Inflammatory macrophage treated with lipopolysaccharide for 4 hours (primary cell): ENCODE measurements around the gene USP6NL.
A peak's percentile ranks its signal among the peaks of the same experiment; 100 is the strongest.

Source experiments
- DNase-seq: peaks from one replicate; pipeline ENCODE4 v3.0.0-alpha.2; 2020

USP6NL gene

DNA sequence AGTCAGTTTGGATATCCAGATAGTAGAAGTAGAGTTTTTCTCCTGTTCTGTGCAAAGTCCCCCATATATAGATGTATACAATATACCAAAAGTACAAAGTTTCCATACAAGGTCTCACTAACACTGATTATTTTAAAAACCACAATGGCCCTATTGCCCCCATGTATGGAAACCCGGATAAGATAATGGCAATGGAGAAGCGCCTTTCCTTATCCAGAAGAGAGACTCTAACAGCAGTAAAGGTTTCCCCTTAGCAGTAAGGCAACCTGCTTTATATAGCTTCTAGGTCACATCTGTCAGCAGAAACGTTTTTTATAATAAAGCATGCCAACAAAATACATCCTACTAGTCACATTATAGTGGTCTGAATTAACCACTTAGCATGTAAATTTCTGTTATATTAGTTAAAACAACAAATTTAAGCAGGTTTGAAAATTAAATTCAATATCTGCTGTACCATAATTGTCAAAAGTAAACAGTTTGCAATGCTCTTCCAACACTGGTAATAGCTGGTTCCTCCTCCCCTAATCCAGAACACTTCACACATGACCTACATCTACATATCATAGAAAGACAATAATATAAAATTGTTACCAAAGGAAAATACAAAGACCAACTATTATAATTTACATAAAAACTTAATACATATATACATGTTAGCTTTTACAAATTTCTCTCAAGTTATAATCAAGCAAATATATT, 22.4 kb downstream of the USP6NL start:
- no peak for DNase-seq

DNA sequence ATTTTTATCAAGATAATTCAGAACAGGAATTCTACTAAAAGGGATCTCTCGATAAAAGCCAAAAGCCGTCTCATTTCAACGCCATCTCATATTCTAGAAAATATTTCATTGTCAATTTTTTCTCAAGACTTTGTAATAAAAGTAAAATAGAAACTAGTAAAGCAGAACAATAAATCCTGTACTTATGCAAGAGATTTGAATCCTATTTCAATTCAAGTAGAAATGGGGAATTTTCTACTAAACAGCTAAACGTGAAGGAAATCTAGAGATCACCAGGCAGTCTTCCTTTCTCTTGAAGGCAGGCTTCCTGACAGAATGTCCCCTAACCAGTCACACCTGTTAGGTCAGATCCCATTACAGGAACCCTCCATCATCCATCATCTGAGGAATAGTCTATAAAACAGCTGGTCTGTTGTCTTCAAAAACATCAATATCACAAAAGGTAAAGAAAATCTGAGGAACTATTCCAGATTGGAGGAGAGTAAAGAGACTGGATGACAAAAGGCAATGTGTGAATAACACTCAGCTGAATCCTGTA, 23.7 kb downstream of the USP6NL start:
- peak; percentile 71 for DNase-seq

DNA sequence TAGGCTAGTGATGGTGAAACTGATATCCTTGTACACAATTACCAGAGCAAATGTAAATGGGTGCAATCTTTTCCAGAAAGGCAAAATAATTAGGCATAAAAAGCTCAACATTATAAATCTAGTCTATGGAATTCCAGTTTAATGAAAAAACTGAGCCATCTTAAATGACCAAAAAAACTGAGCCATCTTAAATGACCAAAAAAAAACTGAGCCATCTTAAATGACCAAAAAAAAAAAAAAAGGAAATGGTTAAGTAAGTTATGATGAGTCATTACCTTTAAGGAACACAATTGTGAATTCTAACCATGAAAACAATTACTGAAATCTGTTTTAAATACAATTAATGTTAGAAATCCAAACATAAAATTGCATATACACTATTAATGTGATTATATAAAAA, 25.3 kb downstream of the USP6NL start:
- peak; percentile 68 for DNase-seq

DNA sequence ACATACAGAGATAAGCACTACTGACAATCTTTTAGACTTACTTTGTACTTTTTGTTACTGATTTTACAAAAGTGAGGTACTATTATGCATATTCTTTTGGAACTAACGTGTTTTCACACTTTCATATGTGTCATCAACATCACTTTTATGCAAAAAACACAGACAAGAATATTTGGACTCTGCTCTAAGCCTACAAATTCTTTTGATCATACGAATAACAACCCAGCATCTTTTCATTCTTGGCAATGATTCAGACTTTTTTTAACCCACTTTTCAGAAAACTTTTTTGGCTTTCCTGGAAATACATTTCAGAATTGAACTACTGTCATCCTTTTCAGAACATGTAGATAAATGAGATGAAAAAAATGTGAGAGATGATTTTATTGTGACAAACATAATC, 30.2 kb downstream of the USP6NL start:
- DNase-seq, result no peak

DNA sequence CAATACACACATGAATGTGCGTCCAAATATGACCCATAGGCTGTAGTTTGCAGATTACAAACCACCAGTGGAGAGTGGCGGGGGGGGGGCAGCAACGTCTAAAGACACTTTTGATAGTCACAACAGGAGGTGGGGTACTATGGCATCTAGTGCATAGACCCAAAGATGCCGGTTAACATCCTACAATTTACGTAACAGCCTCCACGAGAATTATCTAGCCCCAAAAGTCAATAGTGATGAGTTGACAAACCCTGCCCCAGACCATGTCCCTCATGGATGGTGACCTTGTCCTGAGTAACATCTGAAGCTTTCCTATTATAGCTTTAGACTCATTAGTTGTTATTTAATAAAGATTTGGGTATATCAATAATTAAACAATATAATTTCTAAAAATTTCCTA, 31.6 kb downstream of the USP6NL start:
- DNase-seq, result no peak

DNA sequence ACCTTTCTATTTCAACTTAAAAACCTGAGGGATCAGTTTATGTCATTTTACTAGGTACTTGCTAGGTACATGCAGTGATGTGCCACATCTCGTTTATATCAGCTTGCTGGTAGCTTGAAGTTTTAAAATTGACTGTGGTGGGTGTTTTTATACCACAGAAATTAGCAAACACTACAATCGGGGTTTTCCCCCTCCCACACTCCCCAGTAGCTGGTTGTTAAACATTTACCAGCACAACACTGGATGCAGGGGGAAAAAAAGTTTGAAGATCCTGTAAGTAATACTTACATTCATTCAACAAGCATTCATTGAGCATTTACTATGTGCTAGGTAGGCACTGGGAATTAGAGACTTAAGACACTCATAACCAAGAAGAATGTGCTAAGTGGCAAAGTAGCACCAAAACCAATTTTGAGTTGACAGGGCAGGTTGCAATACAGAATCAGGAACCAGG, 32.6 kb downstream of the USP6NL start:
- peak; percentile 72 for DNase-seq

DNA sequence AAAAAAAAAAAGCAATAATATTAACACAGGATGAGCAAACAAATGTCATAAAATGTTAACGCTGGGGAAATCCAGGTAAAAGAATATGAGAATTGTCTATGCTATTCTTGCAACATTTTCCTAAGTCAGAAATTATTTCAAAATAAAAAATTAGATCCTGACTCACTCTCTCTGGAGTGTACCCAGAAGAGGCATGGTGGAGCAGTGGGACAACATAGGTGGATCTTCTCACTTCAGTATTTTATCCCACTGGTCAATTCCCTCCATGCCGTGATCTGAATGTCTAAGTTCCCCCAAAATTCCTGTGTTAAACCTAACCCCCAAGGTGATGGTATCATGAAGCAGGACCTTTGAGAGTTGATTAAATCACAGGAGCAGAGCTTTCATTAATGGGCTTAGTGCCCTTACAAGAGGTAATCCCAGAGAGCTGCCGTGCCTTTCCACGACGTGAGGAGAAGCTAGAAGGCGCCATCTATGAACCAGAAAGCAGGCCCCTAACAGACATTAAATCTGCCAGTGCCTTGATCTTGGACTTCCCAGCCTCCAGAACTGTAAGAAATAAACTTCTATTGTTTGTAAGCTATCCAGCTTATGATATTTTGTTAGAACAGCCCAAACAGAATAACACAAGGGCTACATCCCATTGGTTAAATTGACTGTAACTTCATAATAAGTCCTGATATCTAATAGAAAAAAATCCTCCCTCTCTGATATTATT, 35.2 kb downstream of the USP6NL start:
- DNase-seq, result peak; percentile 22

DNA sequence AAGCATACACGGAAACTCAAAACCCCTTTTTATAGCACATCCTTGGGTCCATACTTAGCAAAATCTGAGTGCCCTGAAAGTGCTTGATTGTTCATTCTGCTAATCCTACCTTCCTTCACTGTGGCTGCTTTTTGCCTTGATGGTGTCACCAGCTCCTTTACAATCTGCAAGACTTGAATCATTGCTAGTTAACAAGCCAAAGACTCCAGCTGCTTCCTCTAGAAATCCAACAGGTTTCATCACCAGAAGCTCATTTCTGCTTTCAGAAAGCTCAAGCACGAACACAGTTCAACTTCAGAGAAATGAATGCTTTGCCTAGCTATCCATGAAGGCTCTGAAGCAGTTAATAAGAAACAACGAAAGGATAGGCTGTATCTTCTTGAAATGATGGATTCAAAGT, 38.0 kb downstream of the USP6NL start:
- peak; percentile 90 for DNase-seq

DNA sequence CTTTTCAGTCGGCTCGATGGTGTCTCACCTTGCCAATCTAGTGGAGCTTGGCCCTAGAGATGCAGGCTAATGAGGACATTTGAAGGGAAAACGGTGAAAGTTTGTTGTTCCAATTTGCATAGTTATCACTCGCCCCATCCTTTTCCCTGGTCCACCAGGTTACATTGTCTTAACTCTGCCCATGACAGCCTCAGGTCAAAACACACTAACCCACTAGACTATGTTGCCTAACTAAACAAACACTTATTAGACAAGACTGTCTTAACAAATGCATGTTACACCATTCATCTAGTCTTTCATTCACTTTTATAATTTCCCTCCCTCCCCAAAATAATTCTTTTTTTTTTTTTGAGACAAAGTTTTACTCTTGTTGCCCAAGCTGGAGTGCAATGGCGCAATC, 40.7 kb downstream of the USP6NL start:
- DNase-seq, result no peak

DNA sequence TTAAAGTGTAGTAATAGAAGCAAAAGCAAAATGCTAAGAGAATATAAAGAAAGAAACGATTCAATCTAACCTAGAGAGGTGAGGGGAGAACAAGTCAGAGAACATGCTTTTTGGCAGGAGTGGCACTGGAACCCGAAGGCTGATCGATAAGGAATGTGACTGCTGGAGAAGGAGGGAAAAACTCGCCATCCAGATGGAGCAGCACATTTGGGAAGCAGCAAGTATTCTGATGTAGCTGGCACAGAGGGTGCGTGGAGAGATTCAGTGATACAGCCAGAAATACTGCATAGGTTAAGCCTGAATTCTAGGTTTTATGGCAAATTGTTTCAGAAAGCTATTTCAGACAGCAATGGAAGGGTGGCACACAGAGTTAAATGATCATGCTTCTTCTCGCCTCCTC, 42.0 kb downstream of the USP6NL start:
- DNase-seq, result no peak

DNA sequence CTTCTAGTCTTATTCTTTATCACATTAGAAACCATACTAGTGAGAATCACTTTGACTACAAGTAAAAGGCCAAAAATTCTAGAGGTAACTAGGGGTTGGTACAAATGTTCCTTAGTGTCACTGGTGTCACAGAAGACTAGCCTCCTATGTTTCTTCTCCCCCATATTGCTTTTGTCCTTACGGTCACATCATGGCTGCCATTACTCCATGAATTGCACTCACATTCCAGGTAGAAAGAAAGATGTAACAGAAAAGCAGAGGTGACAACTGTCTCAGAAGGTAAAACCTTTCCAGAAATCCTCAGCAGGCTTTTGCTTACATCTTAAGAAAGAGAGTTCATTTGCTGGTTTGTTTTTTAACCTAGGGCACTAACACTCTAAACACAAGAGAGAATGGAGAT, 42.9 kb downstream of the USP6NL start:
- no peak for DNase-seq

DNA sequence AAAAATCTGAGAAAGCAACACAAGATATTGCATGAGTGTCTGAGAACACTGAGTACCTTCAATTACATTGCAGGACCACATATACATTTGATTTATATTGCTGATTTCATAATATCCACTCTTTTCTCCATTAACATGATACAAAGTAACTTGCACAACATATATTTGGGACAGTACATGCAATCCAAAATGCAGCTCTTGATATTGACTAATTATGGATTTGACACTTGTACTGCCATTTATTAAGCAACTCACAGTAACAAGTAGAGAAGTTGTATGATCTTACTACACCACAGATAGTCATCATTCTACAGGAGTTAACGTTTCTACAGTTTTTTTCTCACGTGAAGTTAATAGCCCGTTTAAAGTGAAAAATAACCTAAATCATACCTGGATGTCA, 46.7 kb downstream of the USP6NL start:
- DNase-seq, result peak; percentile 66

DNA sequence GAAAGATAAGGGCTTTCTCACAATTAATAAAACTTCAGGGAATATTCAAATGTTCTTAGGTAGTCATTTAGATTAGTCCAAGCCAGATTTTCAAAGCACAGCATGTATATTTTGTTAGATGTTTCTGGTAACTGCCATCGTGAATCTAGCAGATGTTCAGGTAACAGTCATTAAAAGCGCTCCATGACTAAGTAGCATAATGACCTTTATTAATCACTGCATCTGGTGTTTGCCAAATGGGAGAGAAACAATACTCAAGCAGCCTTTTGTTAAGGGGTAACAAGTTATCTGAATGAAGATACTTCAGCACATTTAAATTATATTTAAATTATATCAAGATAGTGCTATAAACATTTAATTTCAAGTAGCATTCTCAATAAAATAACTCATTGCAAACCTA, 47.5 kb downstream of the USP6NL start:
- DNase-seq, result no peak

DNA sequence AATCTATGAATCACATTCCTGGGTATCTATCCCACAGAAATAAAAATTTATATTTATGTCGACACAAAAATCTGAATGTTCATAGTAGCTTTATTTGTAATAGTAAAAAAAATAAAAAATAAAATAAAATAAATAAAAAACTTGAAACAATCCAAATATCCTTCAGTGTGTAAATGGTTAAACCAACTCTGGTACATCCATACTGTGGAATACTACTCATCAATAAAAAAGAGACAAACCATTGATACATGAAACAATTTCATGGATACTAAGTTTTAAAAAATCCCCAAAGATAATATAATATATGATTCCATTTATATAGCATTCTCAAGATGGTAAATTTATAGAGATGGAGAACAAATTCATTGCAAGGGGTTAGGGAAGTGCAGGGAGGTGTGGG, 48.6 kb downstream of the USP6NL start:
- no peak for DNase-seq

DNA sequence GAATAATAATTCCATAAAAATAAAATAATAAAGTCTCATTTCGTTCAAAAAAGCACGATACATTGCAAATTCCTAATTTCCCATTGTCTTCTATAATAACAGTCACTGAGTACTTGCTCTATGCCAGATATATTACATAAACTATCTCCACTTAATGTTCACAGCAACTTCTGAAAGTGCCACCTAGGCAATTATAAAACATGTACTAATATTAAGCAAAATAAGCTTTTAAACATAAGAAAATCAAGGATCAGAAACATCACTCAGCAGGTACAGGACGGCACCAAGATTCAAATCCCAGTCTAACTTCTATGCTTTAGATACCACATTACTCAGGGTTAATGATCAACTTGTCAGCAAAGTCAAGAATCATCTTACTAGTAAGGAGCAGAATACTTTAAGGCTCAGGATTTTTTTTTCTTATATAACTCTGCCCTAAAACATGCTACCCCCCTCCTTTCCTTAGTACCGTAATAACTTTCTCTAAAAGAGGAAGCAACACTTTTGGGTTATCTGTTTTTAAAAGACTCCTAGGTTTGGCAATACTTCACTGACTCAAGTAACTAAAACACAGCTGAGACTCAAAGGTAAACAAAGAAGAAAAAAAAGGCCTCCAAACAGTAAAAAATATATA, 51.3 kb downstream of the USP6NL start:
- DNase-seq, result peak; percentile 76

DNA sequence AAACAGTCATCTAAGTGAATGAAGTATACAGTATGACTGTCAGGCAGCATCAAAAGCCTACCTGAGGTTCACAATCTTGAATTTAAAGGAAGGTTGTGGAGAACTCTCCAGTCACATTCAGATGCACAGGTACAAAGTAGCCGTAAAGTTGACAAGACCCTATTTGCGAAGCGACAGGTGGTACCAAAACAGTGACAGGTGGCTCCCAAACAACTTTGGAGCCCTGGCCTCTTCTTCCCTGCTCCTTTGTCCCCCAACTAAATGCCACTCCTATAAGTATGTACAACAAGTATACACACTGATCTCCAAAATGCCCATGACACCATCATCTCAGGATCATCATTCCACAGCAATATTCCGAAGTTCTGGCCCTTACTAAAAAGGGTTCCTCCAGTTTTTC, 53.5 kb downstream of the USP6NL start:
- no peak for DNase-seq

DNA sequence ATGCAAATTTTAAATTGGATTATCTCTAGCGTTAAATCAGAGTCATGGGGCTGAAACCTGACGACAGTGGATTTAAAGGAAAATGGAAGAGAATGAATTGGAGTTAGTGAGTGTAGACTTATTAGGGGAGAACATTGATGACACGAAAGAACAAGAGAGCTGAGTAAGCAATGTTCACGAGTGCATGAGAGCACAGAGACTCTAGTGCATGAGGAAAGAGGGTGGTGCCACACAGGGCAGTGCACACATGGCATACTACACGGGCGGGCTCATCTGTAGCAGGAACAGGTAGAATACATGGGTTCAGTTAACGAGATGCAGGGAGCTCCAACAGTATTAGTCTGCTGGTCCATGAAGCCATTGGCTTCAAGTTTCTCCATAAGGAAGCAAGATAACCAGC, 53.9 kb downstream of the USP6NL start:
- no peak for DNase-seq

DNA sequence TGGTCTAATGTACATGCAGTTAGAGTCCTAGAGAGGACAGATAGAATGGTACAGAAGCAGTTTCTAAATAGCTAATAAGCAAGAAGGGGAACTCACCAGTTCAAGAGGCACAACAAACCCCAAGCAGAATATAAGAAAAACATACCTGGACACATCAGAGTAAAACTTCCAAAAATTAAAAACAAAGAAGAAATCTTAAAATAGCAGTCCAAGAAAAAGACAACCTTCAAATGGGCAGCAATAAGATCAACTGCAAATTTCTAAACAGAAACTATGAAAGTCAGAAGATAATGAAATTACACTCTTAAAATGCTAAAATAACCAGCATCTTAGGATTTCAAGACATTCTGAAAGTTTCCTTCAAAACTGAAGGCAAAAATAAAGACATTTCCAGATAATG, 55.9 kb downstream of the USP6NL start:
- DNase-seq, result no peak

DNA sequence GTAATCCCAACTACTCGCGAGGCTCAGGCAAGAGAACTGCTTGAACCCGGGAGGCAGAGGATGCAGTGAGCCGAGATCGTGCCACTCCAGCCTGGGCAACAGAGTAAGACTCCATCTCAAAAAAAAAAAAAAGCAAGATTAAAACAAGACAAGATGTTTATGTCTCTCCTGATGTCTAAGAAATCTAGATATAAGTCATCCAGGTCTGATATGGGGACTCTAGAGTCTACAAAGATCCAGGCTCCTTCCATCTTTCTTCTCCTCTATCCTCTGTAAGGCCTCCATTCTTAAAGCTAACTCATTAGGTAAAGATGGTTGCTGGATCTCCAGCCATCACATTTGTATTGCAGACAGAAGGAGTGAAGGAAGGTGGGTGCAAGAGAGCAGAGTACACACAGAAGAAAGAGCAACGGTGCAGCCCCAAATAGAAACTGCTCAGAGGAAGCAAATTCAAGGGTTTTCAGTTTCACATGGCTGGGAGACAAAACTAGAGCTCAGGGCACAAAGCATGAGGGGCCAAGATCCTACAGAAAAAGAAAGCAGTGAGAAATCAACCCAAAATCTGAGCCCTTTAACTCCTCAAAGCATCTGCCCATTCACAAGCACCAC, 57.6 kb downstream of the USP6NL start:
- DNase-seq, result peak; percentile 57

DNA sequence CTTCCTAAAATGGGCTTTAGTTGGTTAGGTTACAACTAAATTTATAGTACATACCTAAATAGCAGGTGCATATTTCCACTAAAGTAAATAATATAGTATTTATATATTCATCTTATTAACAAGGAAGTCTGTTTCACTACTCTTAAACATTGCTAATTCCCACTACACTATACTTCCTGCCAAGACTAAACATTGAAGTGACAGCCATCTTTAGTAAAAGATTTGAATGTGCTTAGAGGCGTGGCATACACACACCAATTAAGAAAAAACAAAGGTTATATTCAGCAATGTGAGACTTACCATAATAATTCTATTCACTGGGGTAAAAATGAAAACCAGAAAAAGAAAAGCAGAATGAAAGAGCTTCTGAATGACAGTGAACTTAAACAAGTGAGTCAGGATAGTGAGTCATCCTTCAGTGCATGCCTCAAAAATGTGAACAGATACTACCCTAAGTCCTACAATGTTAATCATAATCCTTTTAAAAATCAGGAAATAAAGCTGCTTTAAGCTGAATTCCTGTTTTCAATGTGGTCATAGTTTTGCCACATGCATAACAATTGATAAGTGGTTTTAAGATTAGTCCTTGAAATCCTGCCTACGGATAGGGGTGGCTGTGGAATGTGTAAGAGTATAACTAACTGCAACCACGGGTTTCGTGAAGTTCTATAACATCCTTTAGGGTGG, 59.4 kb downstream of the USP6NL start:
- DNase-seq, result peak; percentile 91

DNA sequence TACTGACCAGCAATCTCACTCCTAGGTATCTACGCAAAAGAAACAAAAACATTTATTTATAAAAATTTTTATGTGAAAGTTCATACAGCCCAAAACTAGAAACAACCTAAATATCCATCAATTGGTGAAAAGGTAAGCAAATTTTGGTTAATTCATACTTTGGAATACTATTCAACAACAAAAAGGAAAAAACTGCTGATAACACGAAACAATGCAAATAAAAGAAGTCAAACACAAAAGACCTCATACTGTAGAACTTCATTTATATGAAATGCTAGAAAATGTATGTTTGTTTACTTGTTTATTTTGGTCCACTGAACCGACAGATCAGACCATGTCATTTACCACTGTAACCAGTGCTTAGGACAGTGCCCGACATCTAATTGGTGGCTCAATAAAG, 60.3 kb downstream of the USP6NL start:
- DNase-seq, result no peak

DNA sequence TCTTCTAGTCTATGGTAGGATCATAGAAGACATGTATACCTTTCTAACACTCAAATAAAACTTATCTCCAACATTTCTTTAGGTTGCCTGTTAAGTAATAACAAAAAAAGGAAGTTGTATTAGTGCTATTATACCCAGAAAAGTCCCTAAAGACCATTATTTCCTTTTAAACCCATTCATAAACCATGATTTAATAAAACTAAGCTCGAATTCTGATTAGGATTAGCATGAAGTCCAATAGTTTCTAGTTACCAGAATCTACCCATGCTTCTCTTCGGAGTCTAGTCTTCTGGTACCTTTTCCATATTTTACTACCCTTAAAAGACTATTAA, 62.7 kb downstream of the USP6NL start:
- peak; percentile 46 for DNase-seq
